Liver (tissue), 3 donors: Measurements from ENCODE around the gene ALDH1A1.

ENCODE experiments used
- CTCF ChIP-seq: fragments of 150-350 bp; IDR thresholded peaks from 2 replicates; pipeline ENCODE4 v1.5.1; 2017; ENCODE audit warnings: improper control_type of control experiment, low read depth, low read length; ENCODE audit not compliant: missing input control
- RAD21 ChIP-seq, 2 donors: IDR thresholded peaks; 2 replicates each; pipeline ENCODE4 v1.6.1; 2016; ENCODE audit warnings: antibody characterized with exemption in 2 of 2, mild to moderate bottlenecking in 2 of 2
- TAF1 ChIP-seq: conservative IDR thresholded peaks from 2 replicates; pipeline ENCODE4 v1.6.1; 2016; ENCODE audit warnings: antibody characterized with exemption, mild to moderate bottlenecking
- donor health status: healthy.
- donor health status: healthy.

- no peak for TF ChIP-seq RAD21 (IDR thresholded peaks at IDR 0.05)
- no peak for TF ChIP-seq TAF1
- no peak for TF ChIP-seq CTCF
Measured at GRCh38 chr9:72906810-72907209, 46.0 kb downstream of the ALDH1A1 start.
